NCI-H226 (cell line): ENCODE data around the gene CETN3.

Experiments used
- DNase-seq: peaks from one replicate; pipeline ENCODE4 v3.0.0-alpha.2; 2015

Gene CETN3

GRCh38 chr5:90409318-90410177 is at the start of gene CETN3:
CETN3 (minus strand) TSS chr5:90409756; CDS start chr5:90409661, 95 bp downstream.
- peak; percentile 89 for DNase-seq

GRCh38 chr5:90446961-90447360 is 37.4 kb upstream of the CETN3 start:
- DNase-seq, result peak; percentile 10

- DNase-seq, result no peak
Measured at GRCh38 chr5:90440644-90441043, 31.1 kb upstream of the CETN3 start.

GRCh38 chr5:90438100-90438499 is 28.5 kb upstream of the CETN3 start:
- DNase-seq, result peak; percentile 76

- no peak for DNase-seq
Measured at GRCh38 chr5:90437663-90438062, 28.1 kb upstream of the CETN3 start.

- peak; percentile 10 for DNase-seq
Measured at GRCh38 chr5:90434116-90434714, 24.7 kb upstream of the CETN3 start.

- DNase-seq, result no peak
Measured at GRCh38 chr5:90424245-90424644, 14.7 kb upstream of the CETN3 start.

- DNase-seq, result no peak
Measured at GRCh38 chr5:90421136-90421535, 11.6 kb upstream of the CETN3 start.

- no peak for DNase-seq
Measured at GRCh38 chr5:90418214-90418613, 8.7 kb upstream of the CETN3 start.

GRCh38 chr5:90410178-90410762 is 714 bp upstream of the CETN3 start:
- DNase-seq, result no peak

- no peak for DNase-seq
Measured at GRCh38 chr5:90408571-90409317, 812 bp downstream of the CETN3 start.

GRCh38 chr5:90406466-90406865 is 3.1 kb downstream of the CETN3 start:
- DNase-seq, result no peak

- DNase-seq, result no peak
Measured at GRCh38 chr5:90402521-90403255, 6.9 kb downstream of the CETN3 start.

GRCh38 chr5:90399251-90399650 is 10.3 kb downstream of the CETN3 start:
- no peak for DNase-seq

GRCh38 chr5:90398726-90399125 is 10.8 kb downstream of the CETN3 start:
- no peak for DNase-seq

GRCh38 chr5:90395005-90395404 is 14.6 kb downstream of the CETN3 start:
- DNase-seq, result no peak

- peak; percentile 50 for DNase-seq
Measured at GRCh38 chr5:90390928-90391327, 18.6 kb downstream of the CETN3 start.

- no peak for DNase-seq
Measured at GRCh38 chr5:90390326-90390725, 19.2 kb downstream of the CETN3 start.

- no peak for DNase-seq
Measured at GRCh38 chr5:90387508-90387907, 22.0 kb downstream of the CETN3 start.

- no peak for DNase-seq
Measured at GRCh38 chr5:90386099-90386710, 23.4 kb downstream of the CETN3 start.

- no peak for DNase-seq
Measured at GRCh38 chr5:90384389-90384788, 25.2 kb downstream of the CETN3 start.

GRCh38 chr5:90383903-90384302 is 25.7 kb downstream of the CETN3 start:
- DNase-seq, result no peak
